Esophagus (tissue), 2 donors: Measurements from ENCODE around the gene MKLN1. TPM values are rescaled to one million over a fixed set of nuclear protein-coding genes. Genes with fewer than 3 reads are reported as not detected.
"Not testable (repeated sequence)": the region's sequence is repeated elsewhere in the genome, so short reads cannot be mapped to it uniquely, and the experiment has no call there.

Source experiments
- H3K27ac ChIP-seq, 2 donors: one replicate each; pipeline ENCODE4 v1.5.1; 2013; ENCODE audit warnings: low read depth in 2 of 2, mild to moderate bottlenecking in 2 of 2, inconsistent platforms in 1 of 2, low read length in 1 of 2, moderate library complexity in 1 of 2
- H3K27me3 ChIP-seq, 2 donors: one replicate each; pipeline ENCODE4 v1.6.1; 2013; ENCODE audit warnings: low read length in 2 of 2, control low read depth in 1 of 2, mild to moderate bottlenecking in 1 of 2; ENCODE audit not compliant: insufficient read depth in 2 of 2, control insufficient read depth in 1 of 2
- H3K36me3 ChIP-seq, 2 donors: one replicate each; pipeline ENCODE4 v1.6.1; 2013; ENCODE audit warnings: low read length in 1 of 2; ENCODE audit not compliant: control insufficient read depth in 2 of 2, insufficient read depth in 2 of 2
- H3K4me1 ChIP-seq, 2 donors: one replicate each; pipeline ENCODE4 v1.6.1; 2013; ENCODE audit warnings: low read length in 1 of 2; ENCODE audit not compliant: control insufficient read depth in 2 of 2, insufficient read depth in 2 of 2
- H3K4me3 ChIP-seq, 2 donors: one replicate each; pipeline ENCODE4 v1.5.1; 2013; ENCODE audit warnings: low read length in 2 of 2, mild to moderate bottlenecking in 2 of 2, low read depth in 1 of 2, moderate library complexity in 1 of 2
- H3K9me3 ChIP-seq, 2 donors: one replicate each; pipeline ENCODE4 v1.6.1; 2013; ENCODE audit warnings: mild to moderate bottlenecking in 2 of 2, low read depth in 1 of 2, low read length in 1 of 2, moderate library complexity in 1 of 2; ENCODE audit not compliant: control insufficient read depth in 2 of 2, insufficient read depth in 1 of 2
- WGBS, 2 donors: extraction: QIAGEN DNeasy Blood & Tissue Kit; methylation state at CpG; one replicate each; pipeline ENCODE4 v1.1.7; 2013; 5-methylcytosine and 5-hydroxymethylcytosine counted together
- polyA plus RNA-seq, 2 donors: library from polyadenylated mRNA; stranded (reverse); fragments of 200-250 nt; gene quantifications; one replicate each; pipeline ENCODE4 v1.2.3, GENCODE V29; 2013
- donor health status: healthy with polysubstance abuse.
- donor health status: Bipolar disorder and iron deficiency.

MKLN1 gene
- polyA plus RNA-seq, 2 donors = 8.4 to 9.3 TPM

DNA sequence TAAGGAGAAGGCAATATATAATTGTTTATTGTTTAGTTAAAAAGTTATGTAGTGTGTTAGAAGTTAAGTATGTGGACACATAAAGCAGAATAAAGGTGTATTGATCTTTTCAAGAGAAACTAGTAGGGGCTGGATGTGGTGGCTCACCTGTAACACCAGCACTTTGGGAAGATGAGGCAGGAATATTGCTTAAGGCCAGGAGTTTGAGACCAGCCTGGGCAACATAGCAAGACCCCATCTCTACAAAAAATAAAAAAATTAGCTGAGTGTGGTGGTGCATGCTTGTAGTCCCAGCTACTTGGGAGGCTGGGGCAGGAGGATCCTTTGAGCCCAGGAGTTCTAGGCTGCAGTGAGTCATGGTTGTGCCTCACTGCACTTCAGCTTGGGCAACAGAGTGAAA lies 135.0 kb downstream of the MKLN1 start:
- not testable (repeated sequence) for H3K36me3 ChIP-seq

DNA sequence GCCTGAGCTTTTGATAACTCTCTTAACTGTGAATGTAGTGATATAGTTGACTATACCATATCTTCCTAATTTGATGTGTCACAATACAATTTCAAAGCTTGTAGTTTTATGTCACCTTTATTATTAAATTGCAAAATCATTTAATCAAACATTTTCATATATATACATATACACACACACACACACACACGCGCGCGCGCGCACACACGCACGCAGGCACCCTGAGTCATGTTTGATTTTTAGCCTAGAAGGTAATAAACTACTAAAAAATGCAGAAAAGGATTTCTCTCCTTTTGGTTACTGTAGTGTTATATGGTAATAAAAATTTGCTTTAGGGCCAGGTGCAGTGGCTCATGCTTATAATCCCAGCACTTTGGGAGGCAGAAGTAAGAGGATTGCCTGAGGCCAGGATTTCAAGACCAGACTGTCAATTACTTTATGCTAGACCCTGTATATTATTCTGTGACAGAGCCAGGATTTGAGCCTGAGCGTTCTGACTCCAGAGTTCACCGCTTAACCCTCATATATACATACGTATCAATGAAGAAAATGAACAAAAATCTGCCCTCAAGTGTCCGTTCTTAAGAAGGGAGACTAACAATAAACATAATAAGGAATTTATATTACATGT lies 139.2 kb downstream of the MKLN1 start:
- Histone ChIP-seq H3K4me1 (no peaks in the 10 kb centered on the region), H3K27ac (no peak overlapping the region), H3K9me3 (no peaks in the 10 kb centered on the region), H3K27me3 (no peaks in the 10 kb centered on the region), H3K36me3 (peaks cover 5 to 9% of the 10 kb centered on the region in 2 donors), H3K4me3 (no peak overlapping the region)
- WGBS, 2 donors = 90 to 91% methylated on average over 12 of the region's 12 CpGs

More for the DNA sequence above, 135.0 kb downstream of the MKLN1 start:
- not testable (repeated sequence) for H3K27me3 ChIP-seq, H3K4me1 ChIP-seq, H3K4me3 ChIP-seq, H3K27ac ChIP-seq, H3K9me3 ChIP-seq

DNA sequence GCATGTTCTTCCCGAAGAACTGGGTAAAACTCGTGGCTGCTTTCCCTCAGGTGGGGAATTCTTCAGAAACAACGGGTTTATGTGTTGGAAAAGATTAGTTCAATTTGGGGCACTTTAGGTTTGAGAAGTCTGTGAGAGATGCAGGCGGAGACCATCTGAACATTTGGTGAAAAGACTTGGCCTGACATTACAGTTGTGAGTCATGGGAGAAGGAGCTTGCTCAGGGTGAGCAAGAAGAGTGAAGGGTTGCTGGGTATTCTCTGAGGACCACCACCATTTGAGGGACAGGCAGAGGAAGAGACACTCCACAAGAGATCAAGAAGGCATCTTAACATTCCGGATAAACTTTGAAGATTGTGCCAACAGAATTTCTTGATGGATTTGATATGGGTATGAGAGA lies 140.1 kb downstream of the MKLN1 start:
- peaks cover 5 to 9% of the 10 kb centered on the region in 2 donors for H3K36me3 ChIP-seq
- 94 to 96% methylated on average over 5 of the region's 5 CpGs for WGBS, 2 donors

DNA sequence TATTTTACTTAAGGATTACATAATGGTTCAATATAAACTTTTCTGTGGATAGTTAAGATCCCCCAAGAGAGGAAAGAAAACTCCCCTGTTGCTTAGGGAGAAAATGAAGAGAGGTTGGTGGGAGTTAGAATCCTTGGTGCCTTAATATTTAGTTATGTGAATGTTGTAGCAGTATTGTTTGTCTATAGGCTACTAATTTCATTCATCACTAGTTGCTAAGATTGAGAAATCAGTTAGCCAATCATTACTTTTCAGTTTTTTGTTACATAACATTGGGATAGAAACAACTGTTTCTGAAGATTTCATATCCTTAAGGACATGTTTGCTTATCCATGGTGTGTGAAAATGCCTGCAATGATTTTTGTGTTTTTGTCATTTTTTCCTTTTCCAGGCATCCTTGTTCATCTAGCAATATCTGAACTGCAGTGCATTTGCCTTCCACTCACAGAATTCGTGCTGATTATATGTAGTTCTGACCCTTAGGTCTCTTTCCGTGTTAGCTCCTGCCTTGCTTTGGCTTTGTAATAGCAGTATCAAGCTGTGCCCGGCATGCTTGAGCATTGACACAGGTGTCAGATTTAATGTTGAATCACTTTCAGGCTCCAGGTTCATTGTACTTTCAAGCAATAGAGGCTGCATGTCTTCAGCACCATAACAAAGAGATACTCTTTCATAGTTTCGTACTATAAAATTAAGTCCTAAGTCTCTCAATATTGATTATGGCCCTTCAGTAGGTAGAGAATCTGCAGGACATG lies 143.8 kb downstream of the MKLN1 start:
- Histone ChIP-seq H3K36me3 (peaks cover 5 to 9% of the 10 kb centered on the region in 2 donors), H3K9me3 (no peaks in the 10 kb centered on the region), H3K4me1 (no peaks in the 10 kb centered on the region), H3K27me3 (no peaks in the 10 kb centered on the region), H3K4me3 (no peak overlapping the region), H3K27ac (no peak overlapping the region)
- 92 to 97% methylated on average over 4 of the region's 4 CpGs for WGBS, 2 donors

More for the DNA sequence above, 140.1 kb downstream of the MKLN1 start:
- Histone ChIP-seq H3K4me1 (no peaks in the 10 kb centered on the region), H3K4me3 (no peak overlapping the region), H3K9me3 (no peaks in the 10 kb centered on the region), H3K27ac (no peak overlapping the region), H3K27me3 (no peaks in the 10 kb centered on the region)

DNA sequence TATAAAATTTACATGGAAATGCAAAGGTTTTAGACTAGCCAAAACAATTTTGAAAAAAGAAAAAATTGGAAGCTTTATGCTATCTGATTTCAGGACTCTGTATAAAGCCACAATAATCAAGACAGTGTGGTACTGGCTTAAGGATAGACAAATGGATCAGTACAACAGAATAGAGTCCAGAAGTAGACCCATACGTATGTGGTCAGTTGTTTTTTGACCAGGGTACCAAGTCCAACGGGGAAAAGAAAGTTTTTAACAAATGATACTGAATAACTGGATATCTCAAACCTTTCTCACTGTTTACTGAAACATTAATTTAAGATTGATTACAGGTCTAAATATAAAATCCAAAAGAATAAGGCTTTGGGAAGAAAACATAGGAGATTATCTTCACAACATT lies 149.1 kb downstream of the MKLN1 start:
- H3K36me3 ChIP-seq = peaks cover under 1 to 4% of the 10 kb centered on the region in 2 donors
- no peaks in the 10 kb centered on the region for H3K27me3 ChIP-seq
- 87 to 89% methylated on average over 2 of the region's 2 CpGs for WGBS, 2 donors
- no peaks in the 10 kb centered on the region for H3K9me3 ChIP-seq
- H3K27ac ChIP-seq = no peak overlapping the region
- H3K4me1 ChIP-seq = no peaks in the 10 kb centered on the region
- H3K4me3 ChIP-seq = no peak overlapping the region

DNA sequence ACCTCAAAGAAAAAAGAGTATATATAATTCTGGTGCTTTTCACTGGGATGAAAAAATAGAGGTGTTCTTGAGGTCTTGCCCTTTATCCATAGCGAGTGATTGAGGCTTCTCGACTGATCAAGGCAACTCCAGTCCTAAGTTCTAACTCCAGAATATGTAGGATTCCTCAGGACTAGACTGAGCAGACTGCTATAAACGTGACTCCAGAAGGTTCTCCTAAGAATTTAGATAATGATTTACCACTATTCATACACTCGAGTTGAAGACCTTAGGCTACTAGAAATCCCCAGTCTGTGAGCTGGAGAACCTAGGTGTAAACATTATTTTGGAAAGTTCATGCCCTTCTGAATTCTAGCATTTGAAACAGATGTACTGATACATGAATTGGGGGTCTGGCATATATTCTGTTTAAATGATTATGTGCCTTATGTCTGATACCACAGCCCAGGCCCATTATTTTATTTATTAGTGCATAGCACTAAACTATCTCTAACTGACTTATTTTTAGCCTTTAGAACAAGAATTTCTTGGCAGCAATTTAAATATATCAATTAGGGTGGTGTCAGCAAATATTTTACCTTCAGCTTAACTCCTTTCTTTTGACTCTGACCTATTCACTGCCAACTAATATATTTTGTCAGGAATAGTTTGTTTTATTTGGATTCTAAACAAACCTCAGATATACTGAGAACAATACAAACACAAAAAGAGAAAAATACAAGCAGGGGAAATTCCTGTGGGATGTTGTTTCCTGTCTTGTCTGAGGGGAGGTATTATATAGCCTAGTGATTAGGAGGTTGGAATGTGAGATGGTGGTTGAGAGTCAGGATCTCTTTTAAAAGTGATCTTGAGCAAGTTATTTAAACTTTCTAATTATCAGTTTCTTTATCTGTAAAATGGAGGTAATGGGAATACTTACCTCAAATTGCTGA lies 153.0 kb downstream of the MKLN1 start:
- Histone ChIP-seq H3K27ac (no peak overlapping the region), H3K4me3 (no peak overlapping the region), H3K9me3 (no peaks in the 10 kb centered on the region), H3K27me3 (no peaks in the 10 kb centered on the region), H3K36me3 (peaks cover 0 to 4% of the 10 kb centered on the region in 2 donors), H3K4me1 (no peaks in the 10 kb centered on the region)
- WGBS, 2 donors = 62 to 76% methylated on average over 4 of the region's 4 CpGs

DNA sequence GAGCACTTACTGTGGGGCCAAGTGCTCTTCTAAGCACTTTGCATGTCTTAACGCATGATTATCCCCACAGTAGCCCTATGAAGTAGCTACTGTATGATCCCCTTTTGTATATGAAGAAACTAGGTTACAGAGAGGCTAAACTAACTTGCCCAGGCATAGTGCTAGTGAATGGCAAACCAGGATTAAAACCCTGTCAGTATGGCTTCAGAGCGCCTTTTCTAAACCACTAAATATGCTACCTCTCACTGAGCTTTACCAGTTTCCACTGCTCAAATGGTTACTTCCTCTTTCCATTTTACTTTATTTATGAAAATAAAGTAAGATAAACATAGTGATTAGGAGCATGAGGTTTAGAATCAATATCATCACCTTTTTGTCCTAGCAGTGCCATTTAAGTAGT lies 155.1 kb downstream of the MKLN1 start:
- H3K9me3 ChIP-seq = no peaks in the 10 kb centered on the region
- 96 to 97% methylated on average over 2 of the region's 2 CpGs for WGBS, 2 donors
- no peaks in the 10 kb centered on the region for H3K27me3 ChIP-seq
- no peaks in the 10 kb centered on the region for H3K4me1 ChIP-seq
- peaks cover 2 to 4% of the 10 kb centered on the region in 2 donors for H3K36me3 ChIP-seq
- H3K4me3 ChIP-seq = no peak overlapping the region
- H3K27ac ChIP-seq = no peak overlapping the region

DNA sequence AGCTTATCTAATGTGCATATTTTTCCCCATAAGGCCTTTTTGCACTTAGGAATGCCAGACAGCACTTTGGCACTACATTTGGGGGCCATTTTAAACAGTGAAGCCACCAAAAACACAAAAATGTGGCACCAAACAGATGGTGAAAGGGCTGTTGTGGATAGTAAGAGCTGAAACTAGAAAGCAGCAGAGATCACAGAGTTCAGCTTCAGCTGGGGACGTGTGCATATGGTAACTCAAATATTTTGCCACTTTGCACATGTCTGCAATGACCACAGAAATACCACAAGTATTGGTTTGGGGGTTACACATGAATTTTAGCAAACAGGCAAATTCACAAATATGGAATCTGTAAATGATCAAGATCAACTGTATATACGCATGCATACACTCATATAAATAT lies 155.9 kb downstream of the MKLN1 start:
- Histone ChIP-seq H3K27me3 (no peaks in the 10 kb centered on the region), H3K36me3 (peaks cover 2 to 3% of the 10 kb centered on the region in 2 donors), H3K9me3 (no peaks in the 10 kb centered on the region), H3K4me1 (no peaks in the 10 kb centered on the region), H3K4me3 (no peak overlapping the region), H3K27ac (no peak overlapping the region)
- 93 to 96% methylated on average over 2 of the region's 2 CpGs for WGBS, 2 donors

DNA sequence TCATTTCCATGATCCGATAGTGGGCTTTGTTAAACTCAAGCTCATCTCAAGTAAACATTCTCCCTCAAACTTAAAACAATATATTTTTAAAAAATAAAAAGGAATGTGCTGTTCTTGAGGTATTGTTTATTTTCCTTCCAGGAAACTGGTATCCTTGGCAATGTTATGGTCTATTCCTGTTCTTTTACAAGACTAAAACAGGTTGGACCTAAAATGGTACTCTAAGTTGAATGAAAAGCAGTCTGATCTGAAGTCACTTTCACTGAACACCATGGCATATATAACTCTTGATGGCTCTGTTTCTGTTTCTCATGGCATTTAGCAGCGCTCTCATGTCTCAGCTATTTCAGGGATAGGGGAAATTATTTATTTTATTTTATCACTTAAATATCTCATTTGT lies 158.7 kb downstream of the MKLN1 start:
- no peak overlapping the region for H3K4me3 ChIP-seq
- 85 to 95% methylated on average over 2 of the region's 2 CpGs for WGBS, 2 donors
- no peaks in the 10 kb centered on the region for H3K9me3 ChIP-seq
- no peak overlapping the region for H3K27ac ChIP-seq
- H3K27me3 ChIP-seq = no peaks in the 10 kb centered on the region
- no peaks in the 10 kb centered on the region for H3K4me1 ChIP-seq
- H3K36me3 ChIP-seq = peaks cover 0 to 2% of the 10 kb centered on the region in 2 donors
